Gastrocnemius medialis (tissue), 4 donors: ENCODE results near the gene USP7.

Experiments
- CTCF ChIP-seq, 5 experiments: fragments of 450-650 bp in 3 of 5; fragments of 200-600 bp in 2 of 5; sonication (generic) in 2 of 5; IDR thresholded peaks in 4 of 5; conservative IDR thresholded peaks in 1 of 5; 1 replicate in 4 of 5; 2 replicates in 1 of 5; pipeline ENCODE4 v1.5.1; 2016 to 2019; ENCODE audit warnings: antibody characterized with exemption in 5 of 5, mild to moderate bottlenecking in 3 of 5, moderate library complexity in 3 of 5
- POLR2A ChIP-seq, 2 donors: fragments of 450-650 bp; IDR thresholded peaks; one replicate each; pipeline ENCODE4 v1.6.1; 2017; ENCODE audit warnings: antibody characterized with exemption in 2 of 2, mild to moderate bottlenecking in 2 of 2, moderate library complexity in 2 of 2

GRCh38 chr16:8957509-8958157, 6.1 kb downstream of the USP7 start:
- TF ChIP-seq CTCF (IDR thresholded peaks at IDR 0.05 in 4 of 5, conservative IDR thresholded peaks at IDR 0.05 in 1 of 5) (no peak), POLR2A (IDR thresholded peaks at IDR 0.05) (no peak)
